Hepatocyte (in vitro differentiated cells): ENCODE measurements around the gene MAPKAP1. TPM values are rescaled to one million over a fixed set of nuclear protein-coding genes. Genes with fewer than 3 reads are reported as not detected.

ENCODE experiments used
- DNase-seq: peaks from one replicate; pipeline ENCODE4 v3.0.0-alpha.2; 2016; ENCODE audit warnings: low spot score
- H2AFZ ChIP-seq: fragments of 200-600 bp; sonication (generic); 2 replicates; pipeline ENCODE4 v1.6.0; 2016; ENCODE audit warnings: antibody characterized with exemption, mild to moderate bottlenecking
- H3K27ac ChIP-seq: fragments of 200-600 bp; sonication (generic); 2 replicates; pipeline ENCODE4 v1.5.1; 2016; ENCODE audit warnings: mild to moderate bottlenecking
- H3K27me3 ChIP-seq: fragments of 200-600 bp; sonication (generic); 2 replicates; pipeline ENCODE4 v1.6.1; 2016
- H3K36me3 ChIP-seq: fragments of 200-600 bp; sonication (generic); replicated peaks from 2 replicates; pipeline ENCODE4 v1.5.1; 2016; ENCODE audit warnings: low read depth; ENCODE audit not compliant: insufficient read depth
- H3K4me1 ChIP-seq: fragments of 200-600 bp; sonication (generic); 2 replicates; pipeline ENCODE4 v1.5.1; 2016; ENCODE audit warnings: mild to moderate bottlenecking, moderate library complexity; ENCODE audit not compliant: insufficient read depth
- H3K4me2 ChIP-seq: fragments of 200-600 bp; sonication (generic); 2 replicates; pipeline ENCODE4 v1.6.0; 2016
- H3K4me3 ChIP-seq: fragments of 200-600 bp; sonication (generic); 2 replicates; pipeline ENCODE4 v1.5.1; 2016; ENCODE audit warnings: mild to moderate bottlenecking
- H3K79me2 ChIP-seq: fragments of 200-600 bp; sonication (generic); 2 replicates; pipeline ENCODE4 v1.6.0; 2017; ENCODE audit warnings: mild to moderate bottlenecking
- H3K9me2 ChIP-seq: fragments of 200-600 bp; sonication (generic); replicated peaks from 2 replicates; pipeline ENCODE4 v1.6.0; 2017; ENCODE audit warnings: mild to moderate bottlenecking; ENCODE audit not compliant: insufficient read depth
- H3K9me3 ChIP-seq: fragments of 200-600 bp; sonication (generic); 2 replicates; pipeline ENCODE4 v1.5.1; 2016; ENCODE audit warnings: low read depth, mild to moderate bottlenecking
- H4K20me1 ChIP-seq: fragments of 200-600 bp; sonication (generic); 2 replicates; pipeline ENCODE4 v1.6.0; 2016; ENCODE audit warnings: mild to moderate bottlenecking; ENCODE audit not compliant: insufficient read depth, poor library complexity, severe bottlenecking
- CTCF ChIP-seq: fragments of 200-600 bp; sonication (generic); IDR thresholded peaks from 2 replicates; pipeline ENCODE4 v1.5.1; 2016; ENCODE audit warnings: antibody characterized with exemption, mild to moderate bottlenecking; ENCODE audit not compliant: poor library complexity
- EZH2 ChIP-seq: fragments of 200-600 bp; sonication (generic); IDR thresholded peaks from 2 replicates; pipeline ENCODE4 v1.6.1; 2016; ENCODE audit warnings: antibody characterized with exemption, mild to moderate bottlenecking, borderline replicate concordance
- EZH2phosphoT487 ChIP-seq: fragments of 200-600 bp; sonication (generic); IDR thresholded peaks from one replicate; pipeline ENCODE4 v1.6.1; 2018; ENCODE audit warnings: antibody characterized with exemption, mild to moderate bottlenecking, low read depth, moderate library complexity; ENCODE audit not compliant: unreplicated experiment, severe bottlenecking
- WGBS: methylation state at CpG from one replicate; pipeline ENCODE4 v1.1.6; 2016; ENCODE audit warnings: low lambda C conversion rate; ENCODE audit errors: missing lambda C conversion rate; 5-methylcytosine and 5-hydroxymethylcytosine counted together
- polyA plus RNA-seq: library from polyadenylated mRNA; unstranded; fragments of >200 nt; fragmentation: Nextera tagmentation; extraction: Ambion mirVana; gene quantifications from 2 replicates; pipeline ENCODE4 v1.2.1, GENCODE V29; 2016
- total RNA-seq: library from RNA; depleted of rRNA; stranded (reverse); fragments of >200 nt; gene quantifications from 2 replicates; pipeline ENCODE4 v1.2.3, GENCODE V29; 2014

MAPKAP1 gene
- total and polyA plus RNA-seq, 2 experiments from 2014 or later = 74.5 to 79.4 TPM

GRCh38 chr9:125646621-125647100 is 60.3 kb downstream of the MAPKAP1 start:
- H3K4me2 ChIP-seq = no peak overlapping the region
- no peak for DNase-seq
- no peaks in the 10 kb centered on the region for H3K9me2 ChIP-seq
- 72% methylated on average over 6 of the region's 6 CpGs for WGBS
- H3K9me3 ChIP-seq = no peaks in the 10 kb centered on the region
- H3K79me2 ChIP-seq = peaks cover 28% of the 10 kb centered on the region
- TF ChIP-seq CTCF (no peak), EZH2 (no peak), EZH2phosphoT487 (no peak)
- H4K20me1 ChIP-seq = no peaks in the 10 kb centered on the region
- peaks cover 4% of the 10 kb centered on the region for H3K4me1 ChIP-seq
- no peak overlapping the region for H2AFZ ChIP-seq
- H3K4me3 ChIP-seq = no peak overlapping the region
- H3K27me3 ChIP-seq = no peaks in the 10 kb centered on the region
- no peak overlapping the region for H3K27ac ChIP-seq
- H3K36me3 ChIP-seq = no peaks in the 10 kb centered on the region

- no peak overlapping the region for H3K4me3 ChIP-seq
- TF ChIP-seq EZH2 (no peak), CTCF (no peak), EZH2phosphoT487 (no peak)
- H3K9me2 ChIP-seq = no peaks in the 10 kb centered on the region
- H3K27ac ChIP-seq = no peak overlapping the region
- no peak overlapping the region for H2AFZ ChIP-seq
- no peak overlapping the region for H3K4me2 ChIP-seq
- no peak for DNase-seq
- H3K36me3 ChIP-seq = no peaks in the 10 kb centered on the region
- no peaks in the 10 kb centered on the region for H3K9me3 ChIP-seq
- peaks cover 4% of the 10 kb centered on the region for H3K4me1 ChIP-seq
- peaks cover 30% of the 10 kb centered on the region for H3K79me2 ChIP-seq
- no peaks in the 10 kb centered on the region for H3K27me3 ChIP-seq
- 62% methylated on average over 1 of the region's 1 CpG for WGBS
- no peaks in the 10 kb centered on the region for H4K20me1 ChIP-seq
These were observed 60.8 kb downstream of the MAPKAP1 start for GRCh38 chr9:125646217-125646616.

GRCh38 chr9:125644819-125645507 is 62.0 kb downstream of the MAPKAP1 start:
- TF ChIP-seq EZH2 = no peak
- no peak for TF ChIP-seq CTCF
- TF ChIP-seq EZH2phosphoT487 = no peak
- Histone ChIP-seq H3K27me3 (no peaks in the 10 kb centered on the region), H3K4me1 (peaks cover 4% of the 10 kb centered on the region), H3K9me2 (no peaks in the 10 kb centered on the region), H2AFZ (no peak overlapping the region), H3K9me3 (no peaks in the 10 kb centered on the region), H3K36me3 (no peaks in the 10 kb centered on the region), H3K4me3 (no peak overlapping the region), H3K4me2 (no peak overlapping the region), H3K79me2 (peaks cover 31% of the 10 kb centered on the region), H4K20me1 (no peaks in the 10 kb centered on the region), H3K27ac (no peak overlapping the region)
- DNase-seq = no peak
- 94% methylated on average over 7 of the region's 7 CpGs for WGBS
